Measurements from ENCODE around the gene REEP5. TPM values are rescaled to one million over a fixed set of nuclear protein-coding genes. Genes with fewer than 3 reads are reported as not detected.
"Not testable (repeated sequence)": the region's sequence is repeated elsewhere in the genome, so short reads cannot be mapped to it uniquely, and the experiment has no call there.

Gene REEP5
- total RNA-seq, 4 donors from 2014 or later, result 74.2 to 90.1 (median 81.9) TPM

GRCh38 chr5:112910529-112910928, 11.5 kb downstream of the REEP5 start:
- TF ChIP-seq, protein P1, sequence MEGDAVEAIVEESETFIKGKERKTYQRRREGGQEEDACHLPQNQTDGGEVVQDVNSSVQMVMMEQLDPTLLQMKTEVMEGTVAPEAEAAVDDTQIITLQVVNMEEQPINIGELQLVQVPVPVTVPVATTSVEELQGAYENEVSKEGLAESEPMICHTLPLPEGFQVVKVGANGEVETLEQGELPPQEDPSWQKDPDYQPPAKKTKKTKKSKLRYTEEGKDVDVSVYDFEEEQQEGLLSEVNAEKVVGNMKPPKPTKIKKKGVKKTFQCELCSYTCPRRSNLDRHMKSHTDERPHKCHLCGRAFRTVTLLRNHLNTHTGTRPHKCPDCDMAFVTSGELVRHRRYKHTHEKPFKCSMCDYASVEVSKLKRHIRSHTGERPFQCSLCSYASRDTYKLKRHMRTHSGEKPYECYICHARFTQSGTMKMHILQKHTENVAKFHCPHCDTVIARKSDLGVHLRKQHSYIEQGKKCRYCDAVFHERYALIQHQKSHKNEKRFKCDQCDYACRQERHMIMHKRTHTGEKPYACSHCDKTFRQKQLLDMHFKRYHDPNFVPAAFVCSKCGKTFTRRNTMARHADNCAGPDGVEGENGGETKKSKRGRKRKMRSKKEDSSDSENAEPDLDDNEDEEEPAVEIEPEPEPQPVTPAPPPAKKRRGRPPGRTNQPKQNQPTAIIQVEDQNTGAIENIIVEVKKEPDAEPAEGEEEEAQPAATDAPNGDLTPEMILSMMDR (IDR thresholded peaks at IDR 0.05), result no peak
- DNase-seq (ENCODE audit: low spot score), result no peak
- ATAC-seq (ENCODE audit: low FRiP score), result no peak

- TF ChIP-seq, protein P1 (IDR thresholded peaks at IDR 0.05), result no peak
- no peak for ATAC-seq (ENCODE audit: low FRiP score)
- DNase-seq (ENCODE audit: low spot score), result no peak
Measured at GRCh38 chr5:112908854-112909253, 13.2 kb downstream of the REEP5 start.

DNA sequence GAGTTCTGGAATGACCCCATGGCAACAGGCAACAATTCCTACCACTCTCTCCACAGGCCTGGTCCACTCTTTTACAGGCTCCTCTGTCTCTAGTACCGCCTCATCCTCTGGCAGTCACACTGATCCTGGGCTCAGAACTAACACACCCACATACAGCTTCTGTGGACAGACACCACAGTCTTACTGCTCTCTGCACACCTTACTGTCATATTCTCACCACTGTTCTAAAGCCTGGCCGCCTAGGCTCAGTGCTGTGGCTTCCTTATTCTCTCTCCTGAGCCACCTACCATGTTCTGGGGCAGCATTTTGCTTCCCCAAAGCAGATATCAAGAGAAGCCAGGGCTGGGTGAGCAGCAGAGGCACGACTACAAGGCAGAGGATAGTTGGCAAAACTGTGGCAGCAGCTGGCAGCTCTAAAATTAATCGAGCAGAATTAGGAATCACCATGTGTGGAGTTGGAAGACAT, 14.8 kb downstream of the REEP5 start:
- TF ChIP-seq, protein P1 (IDR thresholded peaks at IDR 0.05), result no peak
- no peak for ATAC-seq (ENCODE audit: low FRiP score)
- DNase-seq (ENCODE audit: low spot score), result no peak

DNA sequence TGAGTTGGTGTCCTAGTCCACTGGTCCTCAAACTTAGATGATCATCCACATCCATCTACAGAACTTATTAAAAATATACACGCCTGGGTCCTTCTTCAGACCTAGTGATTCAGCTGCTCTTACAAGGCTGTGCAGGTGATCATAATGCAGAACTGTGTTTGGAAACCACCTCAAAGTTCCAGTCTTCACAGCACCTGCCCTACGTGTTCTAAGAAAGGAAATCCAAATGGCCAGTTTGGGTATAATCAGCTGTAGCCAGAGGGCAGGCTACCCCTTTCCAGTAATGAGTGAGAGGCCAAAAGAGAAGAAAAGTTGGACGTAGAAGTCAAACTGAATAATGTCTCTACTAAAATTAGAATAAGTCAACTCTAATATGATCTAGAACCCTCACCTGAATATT, 15.4 kb downstream of the REEP5 start:
- no peak for ATAC-seq (ENCODE audit: low FRiP score)
- no peak for DNase-seq (ENCODE audit: low spot score)
- TF ChIP-seq, protein P1 (IDR thresholded peaks at IDR 0.05), result no peak

DNA sequence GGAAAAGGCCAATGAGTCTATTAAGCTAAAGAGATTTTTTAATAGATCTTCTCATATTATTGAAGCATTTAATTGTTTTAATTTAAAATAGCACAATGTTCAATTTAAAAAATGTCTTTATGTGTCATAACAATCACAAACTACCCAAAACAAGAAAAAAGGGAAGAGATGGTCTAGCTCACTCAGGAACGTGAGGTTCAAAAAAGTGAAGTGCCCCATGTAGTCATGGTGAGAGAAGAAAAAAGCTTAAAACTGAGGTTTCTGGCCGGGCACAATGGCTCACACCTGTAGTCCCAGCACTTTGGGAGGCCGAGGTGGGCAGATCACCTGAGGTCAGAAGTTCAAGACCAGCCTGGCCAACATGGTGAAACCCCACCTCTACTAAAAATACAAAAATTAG, 17.0 kb downstream of the REEP5 start:
- not testable (repeated sequence) for ATAC-seq (ENCODE audit: low FRiP score)

GRCh38 chr5:112902561-112902960, 19.5 kb downstream of the REEP5 start:
- ATAC-seq (ENCODE audit: low FRiP score) (no peak), DNase-seq (ENCODE audit: low spot score) (no peak)
- TF ChIP-seq, protein P1 (IDR thresholded peaks at IDR 0.05), result no peak

More for the DNA sequence above, 17.0 kb downstream of the REEP5 start:
- DNase-seq (ENCODE audit: low spot score), result not testable (repeated sequence)

DNA sequence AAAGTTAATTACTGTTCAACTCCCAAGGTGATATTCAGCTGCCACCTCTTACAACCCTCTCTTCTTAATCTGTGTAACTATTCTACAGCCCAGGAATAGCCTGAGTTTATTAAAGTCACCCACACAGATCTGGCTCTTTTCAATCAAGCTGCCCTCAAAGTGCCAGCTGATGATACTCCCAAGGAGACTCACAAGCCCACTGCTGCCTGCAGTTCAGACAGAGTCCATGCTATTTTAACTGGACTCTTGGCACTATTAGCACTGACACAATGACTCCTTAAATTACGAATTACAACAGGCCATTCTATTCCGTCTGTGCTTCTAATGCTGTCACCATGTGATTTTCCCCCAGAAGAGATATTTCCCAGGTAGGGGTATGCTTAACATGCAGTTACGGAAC, 26.3 kb downstream of the REEP5 start:
- ATAC-seq (ENCODE audit: low FRiP score), result no peak
- TF ChIP-seq, protein P1 (IDR thresholded peaks at IDR 0.05), result no peak
- DNase-seq (ENCODE audit: low spot score), result no peak

- TF ChIP-seq, protein P1 (IDR thresholded peaks at IDR 0.05), result no peak
- DNase-seq (ENCODE audit: low spot score) (no peak), ATAC-seq (ENCODE audit: low FRiP score) (no peak)
Measured at GRCh38 chr5:112892776-112893175, 29.3 kb downstream of the REEP5 start.

DNA sequence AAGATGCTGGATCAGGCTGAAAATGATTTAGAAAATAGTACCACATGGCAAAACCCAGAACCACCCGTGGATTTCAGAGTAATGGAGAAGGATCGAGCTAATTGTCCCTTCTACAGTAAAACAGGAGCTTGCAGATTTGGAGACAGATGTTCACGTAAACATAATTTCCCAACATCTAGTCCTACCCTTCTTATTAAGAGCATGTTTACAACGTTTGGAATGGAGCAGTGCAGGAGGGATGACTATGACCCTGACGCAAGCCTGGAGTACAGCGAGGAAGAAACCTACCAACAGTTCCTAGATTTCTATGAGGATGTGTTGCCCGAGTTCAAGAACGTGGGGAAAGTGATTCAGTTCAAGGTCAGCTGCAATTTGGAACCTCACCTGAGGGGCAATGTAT, 30.0 kb downstream of the REEP5 start:
- not testable (repeated sequence) for ATAC-seq (ENCODE audit: low FRiP score); DNase-seq (ENCODE audit: low spot score)
